HEK293 (cell line): Measurements from ENCODE around the gene CCR3.

Experiments
- BCL11A ChIP-seq: fragments of 450-650 bp; formaldehyde crosslinking; IDR thresholded peaks from 2 replicates; pipeline ENCODE4 v1.5.1; 2016; ENCODE audit warnings: low read depth, missing biosample characterization, missing genetic modification characterization
- BCL11B ChIP-seq: fragments of 450-650 bp; formaldehyde crosslinking; IDR thresholded peaks from 2 replicates; pipeline ENCODE4 v1.5.1; 2016; ENCODE audit warnings: low read depth, missing biosample characterization, missing genetic modification characterization
- CTCF ChIP-seq: fragments of 450-650 bp; formaldehyde crosslinking; IDR thresholded peaks from 2 replicates; pipeline ENCODE4 v1.5.1; 2016; ENCODE audit warnings: missing biosample characterization, missing genetic modification characterization
- HOXC10 ChIP-seq: sonication (generic); formaldehyde crosslinking; IDR thresholded peaks from 2 replicates; pipeline ENCODE4 v1.8.1; 2023; ENCODE audit warnings: mild to moderate bottlenecking, missing genetic modification reagents
- RBAK ChIP-seq: fragments of 450-650 bp; formaldehyde crosslinking; IDR thresholded peaks from 2 replicates; pipeline ENCODE4 v1.5.1; 2016; ENCODE audit warnings: missing biosample characterization, missing genetic modification characterization
- ZBTB26 ChIP-seq: fragments of 450-650 bp; formaldehyde crosslinking; optimal IDR thresholded peaks from 2 replicates; pipeline ENCODE3; 2016; ENCODE audit warnings: missing biosample characterization, mild to moderate bottlenecking, missing genetic modification characterization
- ZNF175 ChIP-seq: fragments of 450-650 bp; formaldehyde crosslinking; IDR thresholded peaks from 2 replicates; pipeline ENCODE4 v1.5.1; 2016; ENCODE audit warnings: missing biosample characterization, missing genetic modification characterization
- ZNF274 ChIP-seq, 2 experiments: fragments of 200-500 bp in 1 of 2; fragments of 450-650 bp in 1 of 2; sonication (Bioruptor generic) in 1 of 2; formaldehyde crosslinking in 1 of 2; IDR thresholded peaks; 2 replicates each; pipeline versions ENCODE4 v1.5.1 to v1.6.1; 2014 to 2016; ENCODE audit warnings: borderline replicate concordance in 1 of 2, inconsistent platforms in 1 of 2, low read length in 1 of 2, missing biosample characterization in 1 of 2, missing genetic modification characterization in 1 of 2
- ZNF843 ChIP-seq: fragments of 450-650 bp; formaldehyde crosslinking; IDR thresholded peaks from 2 replicates; pipeline ENCODE4 v1.5.1; 2016; ENCODE audit warnings: missing biosample characterization, missing genetic modification characterization

- TF ChIP-seq ZNF843 (tag by site-specific recombination): no peak
- TF ChIP-seq CTCF (tag by site-specific recombination): no peak
- TF ChIP-seq ZNF175 (tag by site-specific recombination): no peak
- no peak for TF ChIP-seq ZBTB26 (tag by site-specific recombination)
- no peak for TF ChIP-seq RBAK (tag by site-specific recombination)
- no peak for TF ChIP-seq BCL11A
- no peak for TF ChIP-seq ZNF274 (IDR thresholded peaks at IDR 0.05; ENCODE audit: low read length)
- no peak for TF ChIP-seq ZNF274 (tag by site-specific recombination; IDR thresholded peaks at IDR 0.05; ENCODE audit: borderline replicate concordance)
- no peak for TF ChIP-seq HOXC10 (CRISPR knock-in tag)
- TF ChIP-seq BCL11B (tag by site-specific recombination): no peak
Measured at GRCh38 chr3:46208167-46208704, 34.0 kb upstream of the CCR3 start, which contains the start of gene CCR1.
